ENCODE results near the gene EPHA10.
A peak's percentile ranks its signal among the peaks of the same experiment; 100 is the strongest.
"Not testable (repeated sequence)": the region's sequence is repeated elsewhere in the genome, so short reads cannot be mapped to it uniquely, and the experiment has no call there.

Gene EPHA10

GRCh38 chr1:37778654-37779053 is 13.7 kb upstream of the EPHA10 start:
- Histone ChIP-seq H3K27me3 (ENCODE audit: insufficient read depth, poor library complexity, severe bottlenecking) (peaks cover 2% of the 10 kb centered on the region), H3K27ac (replicated peaks) (no peak overlapping the region), H3K4me3 (replicated peaks; ENCODE audit: insufficient read depth, low read length) (no peak overlapping the region)
- TF ChIP-seq REST (IDR thresholded peaks at IDR 0.05; ENCODE audit: insufficient replicate concordance, low read depth), result no peak
- TF ChIP-seq SPI1 (IDR thresholded peaks at IDR 0.05; ENCODE audit: borderline replicate concordance, low read depth), result no peak
- TF ChIP-seq CTCF (IDR thresholded peaks at IDR 0.05; ENCODE audit: insufficient read depth, low read length), result no peak
- TF ChIP-seq GABPA (IDR thresholded peaks at IDR 0.05; ENCODE audit: low read depth), result no peak
- no peak for TF ChIP-seq POLR2AphosphoS5 (IDR thresholded peaks at IDR 0.05; ENCODE audit: low read depth)
- no peak for DNase-seq (ENCODE audit: low read depth in 1 of 2, low spot score in 1 of 2)

GRCh38 chr1:37776946-37777516 is 12.1 kb upstream of the EPHA10 start:
- no peak overlapping the region for H3K27ac ChIP-seq (replicated peaks)
- peaks cover 2% of the 10 kb centered on the region for H3K27me3 ChIP-seq (ENCODE audit: insufficient read depth, poor library complexity, severe bottlenecking)
- no peak overlapping the region for H3K4me3 ChIP-seq (replicated peaks; ENCODE audit: insufficient read depth, low read length)
- no peak for TF ChIP-seq GABPA (IDR thresholded peaks at IDR 0.05; ENCODE audit: low read depth)
- TF ChIP-seq SPI1 (IDR thresholded peaks at IDR 0.05; ENCODE audit: borderline replicate concordance, low read depth), result no peak
- no peak for TF ChIP-seq REST (IDR thresholded peaks at IDR 0.05; ENCODE audit: insufficient replicate concordance, low read depth)
- no peak for TF ChIP-seq POLR2AphosphoS5 (IDR thresholded peaks at IDR 0.05; ENCODE audit: low read depth)
- TF ChIP-seq CTCF (IDR thresholded peaks at IDR 0.05; ENCODE audit: insufficient read depth, low read length), result no peak
- DNase-seq (ENCODE audit: low read depth in 1 of 2, low spot score in 1 of 2), result no peak

GRCh38 chr1:37771440-37771839 is 6.5 kb upstream of the EPHA10 start:
- H3K27me3 ChIP-seq (ENCODE audit: insufficient read depth, poor library complexity, severe bottlenecking); DNase-seq (ENCODE audit: low read depth in 1 of 2, low spot score in 1 of 2); H3K4me3 ChIP-seq (replicated peaks; ENCODE audit: insufficient read depth, low read length); H3K27ac ChIP-seq (replicated peaks): not testable (repeated sequence)

- H3K27me3 ChIP-seq (ENCODE audit: insufficient read depth, poor library complexity, severe bottlenecking), result peaks cover 28% of the 10 kb centered on the region
- no peak overlapping the region for H3K4me3 ChIP-seq (replicated peaks; ENCODE audit: insufficient read depth, low read length)
- no peak overlapping the region for H3K27ac ChIP-seq (replicated peaks)
- TF ChIP-seq POLR2AphosphoS5 (IDR thresholded peaks at IDR 0.05; ENCODE audit: low read depth) (no peak), REST (IDR thresholded peaks at IDR 0.05; ENCODE audit: insufficient replicate concordance, low read depth) (peak; percentile 55)
- DNase-seq (ENCODE audit: low read depth in 1 of 2, low spot score in 1 of 2), result no peak
Observed at GRCh38 chr1:37767488-37767887, 2.6 kb upstream of the EPHA10 start.
